ENCODE results near the gene KRT16. TPM values are rescaled to one million over a fixed set of nuclear protein-coding genes. Genes with fewer than 3 reads are reported as not detected.
"Not testable (repeated sequence)": the region's sequence is repeated elsewhere in the genome, so short reads cannot be mapped to it uniquely, and the experiment has no call there.

Gene KRT16
- total RNA-seq, 4 donors from 2014 or later = 0.79 TPM; not detected in 3

DNA sequence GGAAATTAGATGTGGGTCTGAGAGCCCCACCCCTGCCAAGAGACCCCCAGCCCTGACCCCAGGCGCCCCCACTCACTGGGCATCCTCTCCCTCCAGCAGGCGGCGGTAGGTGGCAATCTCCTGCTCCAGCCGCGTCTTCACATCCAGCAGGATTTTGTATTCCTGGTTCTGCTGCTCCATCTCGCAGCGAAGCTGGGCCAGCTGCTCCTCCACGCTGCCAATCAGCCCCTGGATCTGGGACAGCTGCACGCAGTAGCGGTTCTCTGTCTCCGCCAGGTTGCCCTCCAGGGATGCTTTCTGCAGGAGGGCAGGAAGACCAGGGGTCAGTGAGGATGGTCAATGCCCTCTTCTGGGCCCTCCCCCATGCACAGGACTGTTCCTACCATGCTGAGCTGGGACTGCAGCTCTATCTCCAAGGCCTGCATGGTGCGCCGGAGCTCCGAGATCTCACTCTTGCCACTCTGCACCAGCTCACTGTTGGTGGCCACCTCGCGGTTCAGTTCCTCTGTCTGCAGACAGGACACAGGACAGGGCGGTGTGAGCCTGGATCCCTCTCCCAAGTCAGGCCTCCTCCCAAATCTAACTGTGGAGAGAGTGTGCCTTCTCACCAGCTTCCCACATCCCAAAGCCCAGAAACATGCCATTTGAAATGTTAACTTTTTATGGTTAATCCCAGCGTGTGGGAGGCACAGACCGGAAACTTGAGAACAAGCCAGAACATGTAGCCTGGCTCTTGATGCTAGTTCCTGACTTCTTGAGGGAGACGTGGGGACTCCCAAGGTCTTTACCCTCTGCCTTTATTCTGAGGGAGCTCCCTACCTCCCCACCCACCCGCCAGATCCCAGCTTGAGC is 8.2 kb upstream of the KRT16 start:
- Histone ChIP-seq H3K4me3 (no peak overlapping the region), H3K4me1 (no peaks in the 10 kb centered on the region), H3K27ac (no peak overlapping the region), H3K9me3 (no peaks in the 10 kb centered on the region), H3K36me3 (no peaks in the 10 kb centered on the region), H3K27me3 (peaks cover 9% of the 10 kb centered on the region)
- TF ChIP-seq POLR2AphosphoS5 (IDR thresholded peaks at IDR 0.05) (no peak), POLR2A (IDR thresholded peaks at IDR 0.05) (no peak), EP300 (IDR thresholded peaks at IDR 0.05; ENCODE audit: low read depth) (no peak)
- TF ChIP-seq, protein P1, sequence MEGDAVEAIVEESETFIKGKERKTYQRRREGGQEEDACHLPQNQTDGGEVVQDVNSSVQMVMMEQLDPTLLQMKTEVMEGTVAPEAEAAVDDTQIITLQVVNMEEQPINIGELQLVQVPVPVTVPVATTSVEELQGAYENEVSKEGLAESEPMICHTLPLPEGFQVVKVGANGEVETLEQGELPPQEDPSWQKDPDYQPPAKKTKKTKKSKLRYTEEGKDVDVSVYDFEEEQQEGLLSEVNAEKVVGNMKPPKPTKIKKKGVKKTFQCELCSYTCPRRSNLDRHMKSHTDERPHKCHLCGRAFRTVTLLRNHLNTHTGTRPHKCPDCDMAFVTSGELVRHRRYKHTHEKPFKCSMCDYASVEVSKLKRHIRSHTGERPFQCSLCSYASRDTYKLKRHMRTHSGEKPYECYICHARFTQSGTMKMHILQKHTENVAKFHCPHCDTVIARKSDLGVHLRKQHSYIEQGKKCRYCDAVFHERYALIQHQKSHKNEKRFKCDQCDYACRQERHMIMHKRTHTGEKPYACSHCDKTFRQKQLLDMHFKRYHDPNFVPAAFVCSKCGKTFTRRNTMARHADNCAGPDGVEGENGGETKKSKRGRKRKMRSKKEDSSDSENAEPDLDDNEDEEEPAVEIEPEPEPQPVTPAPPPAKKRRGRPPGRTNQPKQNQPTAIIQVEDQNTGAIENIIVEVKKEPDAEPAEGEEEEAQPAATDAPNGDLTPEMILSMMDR (IDR thresholded peaks at IDR 0.05) = no peak
- WGBS, 2 donors (ENCODE audit: low coverage in 1 of 2) = 75 to 100% methylated on average over 5 to 20 of the region's 21 CpGs
- in situ Hi-C loops (cut with MboI; ENCODE audit: low pct_ligation_motif_present in 1 of 4, low pct_unique_long_range_greater_than_20kb in 1 of 4, low sequenced_read_pairs in 3 of 4) = no loop called here
- intact Hi-C loops (cut with DNase I; ENCODE audit: low total_unique reads) = no loop called here
- DNase-seq = no peak

GRCh38 chr17:41619927-41620582 is 7.5 kb upstream of the KRT16 start:
- DNase-seq; intact Hi-C loops (cut with DNase I; ENCODE audit: low total_unique reads); H3K9me3 ChIP-seq; in situ Hi-C loops (cut with MboI; ENCODE audit: low pct_ligation_motif_present in 1 of 4, low pct_unique_long_range_greater_than_20kb in 1 of 4, low sequenced_read_pairs in 3 of 4); H3K27ac ChIP-seq; H3K27me3 ChIP-seq; H3K4me1 ChIP-seq; H3K4me3 ChIP-seq; H3K36me3 ChIP-seq: not testable (repeated sequence)
- 72% methylated on average over 6 of the region's 6 CpGs; no CpG with 5 or more reads in 1 of the 2 donors for WGBS, 2 donors (ENCODE audit: low coverage in 1 of 2)

GRCh38 chr17:41619036-41619926 is 6.7 kb upstream of the KRT16 start:
- TF ChIP-seq POLR2A (IDR thresholded peaks at IDR 0.05) (no peak), EP300 (IDR thresholded peaks at IDR 0.05; ENCODE audit: low read depth) (no peak), POLR2AphosphoS5 (IDR thresholded peaks at IDR 0.05) (no peak)
- TF ChIP-seq, protein P1 (IDR thresholded peaks at IDR 0.05) = no peak
- 73 to 83% methylated on average over 2 to 20 of the region's 20 CpGs for WGBS, 2 donors (ENCODE audit: low coverage in 1 of 2)
- Histone ChIP-seq H3K4me1 (no peaks in the 10 kb centered on the region), H3K27me3 (peaks cover 4% of the 10 kb centered on the region), H3K36me3 (no peaks in the 10 kb centered on the region), H3K4me3 (no peak overlapping the region), H3K9me3 (no peaks in the 10 kb centered on the region), H3K27ac (no peak overlapping the region)
- no peak for DNase-seq
- in situ Hi-C loops (cut with MboI; ENCODE audit: low pct_ligation_motif_present in 1 of 4, low pct_unique_long_range_greater_than_20kb in 1 of 4, low sequenced_read_pairs in 3 of 4) = no loop called here
- intact Hi-C loops (cut with DNase I; ENCODE audit: low total_unique reads) = no loop called here

GRCh38 chr17:41618341-41619035 is 5.9 kb upstream of the KRT16 start:
- H3K9me3 ChIP-seq = no peaks in the 10 kb centered on the region
- intact Hi-C loops (cut with DNase I; ENCODE audit: low total_unique reads) = no loop called here
- H3K27me3 ChIP-seq = peaks cover 4% of the 10 kb centered on the region
- H3K27ac ChIP-seq = no peak overlapping the region
- H3K36me3 ChIP-seq = no peaks in the 10 kb centered on the region
- no peak overlapping the region for H3K4me3 ChIP-seq
- no peak for DNase-seq
- WGBS, 2 donors (ENCODE audit: low coverage in 1 of 2) = 65% methylated on average over 8 of the region's 13 CpGs; no CpG with 5 or more reads in 1 of the 2 donors
- TF ChIP-seq, protein P1 (IDR thresholded peaks at IDR 0.05) = no peak
- TF ChIP-seq POLR2A (IDR thresholded peaks at IDR 0.05) (no peak), POLR2AphosphoS5 (IDR thresholded peaks at IDR 0.05) (no peak), EP300 (IDR thresholded peaks at IDR 0.05; ENCODE audit: low read depth) (no peak)
- in situ Hi-C loops (cut with MboI; ENCODE audit: low pct_ligation_motif_present in 1 of 4, low pct_unique_long_range_greater_than_20kb in 1 of 4, low sequenced_read_pairs in 3 of 4) = no loop called here
- no peaks in the 10 kb centered on the region for H3K4me1 ChIP-seq

All from transverse colon (tissue), 4 donors.